Mucosa of rectum (tissue), 2 donors: ENCODE data around the gene SHD.
"Not testable (repeated sequence)": the region's sequence is repeated elsewhere in the genome, so short reads cannot be mapped to it uniquely, and the experiment has no call there.

Source experiments
- H3K27ac ChIP-seq, 2 donors: one replicate each; pipeline ENCODE4 v1.7.0; 2013; ENCODE audit warnings: inconsistent platforms in 2 of 2, low read depth in 2 of 2, low read length in 2 of 2
- H3K27me3 ChIP-seq, 2 donors: one replicate each; pipeline ENCODE4 v1.7.0; 2013; ENCODE audit warnings: low read length in 2 of 2; ENCODE audit not compliant: control insufficient read depth in 2 of 2, insufficient read depth in 2 of 2
- H3K36me3 ChIP-seq, 2 donors: one replicate each; pipeline ENCODE4 v1.7.0; 2013; ENCODE audit warnings: low read length in 2 of 2; ENCODE audit not compliant: control insufficient read depth in 2 of 2, insufficient read depth in 2 of 2
- H3K4me1 ChIP-seq, 2 donors: one replicate each; pipeline ENCODE4 v1.7.0; 2013; ENCODE audit warnings: low read length in 2 of 2, mild to moderate bottlenecking in 1 of 2; ENCODE audit not compliant: control insufficient read depth in 2 of 2, insufficient read depth in 2 of 2
- H3K4me3 ChIP-seq, 2 donors: one replicate each; pipeline ENCODE4 v1.7.0; 2013; ENCODE audit warnings: low read length in 2 of 2
- H3K9ac ChIP-seq, 2 donors: one replicate each; pipeline ENCODE4 v1.7.0; 2013; ENCODE audit warnings: low read length in 2 of 2, low read depth in 1 of 2, mild to moderate bottlenecking in 1 of 2
- H3K9me3 ChIP-seq, 2 donors: one replicate each; pipeline ENCODE4 v1.7.0; 2013; ENCODE audit warnings: low read length in 2 of 2; ENCODE audit not compliant: control insufficient read depth in 2 of 2
- donor health status: healthy.
- donor health status: Normal muscosa, but diverticular disease.

SHD gene

DNA sequence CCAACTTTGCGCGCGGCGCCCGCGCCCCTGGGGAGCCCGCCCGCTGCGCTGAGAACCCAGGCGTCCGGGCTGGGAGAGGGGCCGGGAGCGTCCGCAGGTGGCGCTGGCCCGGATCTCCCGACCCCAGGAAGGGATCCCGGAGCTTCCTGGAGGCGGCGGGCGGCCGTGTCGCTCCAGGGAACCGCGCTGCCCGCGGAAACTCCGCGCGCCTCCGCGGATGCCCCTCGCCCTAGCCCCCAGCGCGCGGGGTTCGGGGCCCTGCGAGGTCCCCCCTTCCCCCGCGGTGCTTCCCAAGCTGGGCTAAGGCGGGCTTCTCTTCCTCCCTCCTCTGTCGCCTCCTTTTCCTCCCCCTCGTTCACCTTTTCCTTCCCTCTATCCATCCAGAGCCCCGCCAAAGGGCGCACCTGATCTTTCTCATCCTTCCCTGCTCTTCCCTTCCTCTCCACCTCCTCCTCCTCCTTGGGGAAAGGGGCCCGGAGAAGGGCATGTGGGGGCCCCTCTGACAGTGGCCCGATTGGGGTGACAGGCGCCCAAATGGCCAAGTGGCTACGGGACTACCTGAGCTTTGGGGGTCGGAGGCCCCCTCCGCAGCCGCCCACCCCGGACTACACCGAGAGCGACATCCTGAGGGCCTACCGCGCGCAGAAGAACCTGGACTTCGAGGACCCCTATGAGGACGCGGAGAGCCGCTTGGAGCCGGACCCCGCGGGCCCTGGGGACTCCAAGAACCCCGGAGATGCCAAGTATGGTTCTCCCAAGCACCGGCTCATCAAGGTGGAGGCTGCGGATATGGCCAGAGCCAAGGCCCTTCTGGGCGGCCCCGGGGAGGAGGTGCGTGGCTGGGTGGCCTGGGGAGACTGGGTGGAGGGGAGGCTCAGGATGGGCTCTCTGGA, 710 bp downstream of the SHD start:
- H3K4me3 ChIP-seq = no peak overlapping the region
- H3K27ac ChIP-seq = no peak overlapping the region
- H3K36me3 ChIP-seq = no peaks in the 10 kb centered on the region
- H3K9me3 ChIP-seq = no peaks in the 10 kb centered on the region
- H3K4me1 ChIP-seq = no peaks in the 10 kb centered on the region
- peaks cover 24 to 26% of the 10 kb centered on the region in 2 donors for H3K27me3 ChIP-seq
- H3K9ac ChIP-seq = no peak overlapping the region

DNA sequence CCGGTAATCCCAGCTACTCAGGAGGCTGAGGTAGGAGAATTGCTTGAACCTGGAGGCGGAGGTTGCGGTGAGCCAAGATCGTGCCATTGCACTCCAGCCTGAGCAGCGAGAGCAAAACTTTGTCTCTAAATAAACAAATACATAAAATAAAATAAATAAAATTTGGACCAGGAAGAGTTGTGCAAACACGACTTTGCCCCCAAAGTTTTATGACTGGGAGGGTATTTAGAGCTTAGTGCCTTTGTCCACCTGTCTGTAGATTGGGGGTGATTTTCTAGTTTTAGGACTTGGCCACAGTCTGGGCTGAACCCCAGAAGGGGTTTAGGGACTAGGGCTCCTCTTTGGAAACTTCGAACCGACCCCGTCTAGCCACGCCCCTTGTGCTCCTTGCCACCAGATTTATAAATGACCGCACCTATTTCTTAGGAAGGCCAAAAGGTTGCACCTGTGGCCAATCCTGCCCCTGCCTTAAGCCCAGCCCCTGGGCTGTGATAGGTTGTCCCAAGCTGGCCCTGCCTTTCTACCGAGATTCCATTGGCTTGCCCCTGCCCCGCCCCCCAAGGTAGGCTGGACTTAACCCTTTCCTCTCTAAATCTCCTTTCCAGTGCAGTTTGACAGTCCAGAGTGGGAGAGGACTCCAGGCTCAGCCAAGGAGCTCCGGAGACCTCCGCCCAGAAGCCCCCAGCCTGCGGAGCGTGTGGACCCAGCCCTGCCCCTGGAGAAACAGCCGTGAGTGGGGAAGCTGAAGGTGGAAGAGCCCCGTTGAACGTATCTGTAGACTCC, 5.3 kb downstream of the SHD start:
- H3K9ac ChIP-seq = peak overlapping the region; percentile 63 to 77
- peak overlapping the region; percentile 83 to 89 for H3K4me3 ChIP-seq
- H3K36me3 ChIP-seq = no peaks in the 10 kb centered on the region
- H3K27me3 ChIP-seq = peaks cover 20 to 22% of the 10 kb centered on the region in 2 donors
- H3K9me3 ChIP-seq = no peaks in the 10 kb centered on the region
- peak overlapping the region; percentile 81 to 82 for H3K27ac ChIP-seq
- H3K4me1 ChIP-seq = peaks cover 0 to 5% of the 10 kb centered on the region in 2 donors

DNA sequence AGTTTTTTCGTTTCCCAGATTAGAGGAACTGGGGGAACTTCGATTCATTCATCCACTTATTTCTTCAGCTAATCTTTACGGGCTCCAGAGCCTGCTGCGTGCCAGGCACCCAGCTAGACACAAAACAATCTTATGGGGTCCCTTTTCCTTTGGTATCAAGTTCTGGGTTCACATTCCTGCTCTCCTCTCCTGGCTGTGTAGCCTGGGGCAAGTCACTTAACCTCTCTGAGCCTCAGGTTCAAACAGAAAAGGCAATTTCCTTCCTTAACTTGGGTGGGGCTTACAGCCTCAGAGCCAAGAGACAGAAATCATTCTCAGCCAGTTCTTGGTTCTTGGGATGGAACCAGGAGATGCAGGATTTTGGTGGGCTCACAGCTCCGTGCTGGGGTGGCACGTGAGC, 5.9 kb downstream of the SHD start:
- H3K4me3 ChIP-seq = peak overlapping the region; percentile 83 to 89
- peak overlapping the region; percentile 63 to 77 for H3K9ac ChIP-seq
- no peaks in the 10 kb centered on the region for H3K9me3 ChIP-seq
- peak overlapping the region; percentile 81 to 82 for H3K27ac ChIP-seq
- H3K27me3 ChIP-seq = peaks cover 16 to 20% of the 10 kb centered on the region in 2 donors
- peaks cover 0 to 5% of the 10 kb centered on the region in 2 donors for H3K4me1 ChIP-seq
- no peaks in the 10 kb centered on the region for H3K36me3 ChIP-seq

DNA sequence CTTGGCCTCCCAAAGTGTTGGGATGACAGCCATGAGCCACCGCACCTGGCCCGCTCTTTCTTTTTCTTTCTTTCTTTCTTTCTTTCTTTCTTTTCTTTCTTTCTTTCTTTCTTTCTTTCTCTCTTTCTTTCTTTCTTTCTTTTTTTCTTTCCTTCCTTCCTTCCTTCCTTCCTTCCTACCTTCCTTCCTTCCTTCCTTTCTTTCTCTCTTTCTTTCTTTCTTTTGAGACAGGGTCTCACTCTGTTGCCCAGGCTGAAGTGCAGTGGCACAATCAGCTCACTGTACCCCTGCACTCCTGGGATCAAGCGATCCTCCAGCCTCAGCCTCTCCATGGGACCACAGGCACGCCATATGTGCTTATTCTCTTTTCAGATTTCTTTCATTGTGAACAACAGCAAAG, 7.1 kb downstream of the SHD start:
- H3K36me3 ChIP-seq, H3K9ac ChIP-seq, H3K4me3 ChIP-seq, H3K27me3 ChIP-seq, H3K4me1 ChIP-seq, H3K9me3 ChIP-seq, H3K27ac ChIP-seq: not testable (repeated sequence)

DNA sequence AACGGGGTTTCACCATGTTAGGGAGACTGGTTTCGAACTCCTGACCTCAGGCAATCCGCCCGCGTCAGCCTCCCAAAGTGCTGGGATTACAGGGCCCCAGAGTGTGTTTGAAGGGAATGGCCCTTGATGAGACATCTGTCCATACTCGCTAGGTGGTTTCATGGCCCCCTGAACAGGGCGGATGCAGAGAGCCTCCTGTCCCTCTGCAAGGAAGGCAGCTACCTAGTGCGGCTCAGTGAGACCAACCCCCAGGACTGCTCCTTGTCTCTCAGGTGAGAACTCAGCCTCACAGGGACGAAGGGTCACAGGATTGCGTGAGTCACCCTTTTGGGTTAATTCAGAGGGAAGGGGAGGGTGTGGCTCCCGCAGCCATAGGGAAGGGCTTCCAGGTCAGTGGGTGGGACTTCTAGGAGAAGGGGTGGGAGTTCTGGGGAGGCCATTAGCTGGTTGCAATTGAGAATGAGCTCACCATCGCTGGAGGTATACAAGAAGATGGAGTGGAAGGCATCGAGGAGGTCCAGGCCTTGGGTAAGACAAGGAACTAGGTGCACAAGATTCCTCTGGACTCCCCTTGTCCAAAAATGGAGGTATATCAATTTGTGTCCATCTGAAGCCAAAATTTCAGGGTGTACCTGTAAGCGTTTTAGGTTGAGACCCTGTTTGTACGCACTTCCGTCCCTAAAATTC, 9.2 kb downstream of the SHD start:
- Histone ChIP-seq H3K9ac (no peak overlapping the region), H3K27ac (no peak overlapping the region), H3K9me3 (no peaks in the 10 kb centered on the region), H3K36me3 (no peaks in the 10 kb centered on the region), H3K27me3 (peaks cover 0 to 1% of the 10 kb centered on the region in 2 donors), H3K4me3 (no peak overlapping the region), H3K4me1 (peaks cover 0 to 5% of the 10 kb centered on the region in 2 donors)

DNA sequence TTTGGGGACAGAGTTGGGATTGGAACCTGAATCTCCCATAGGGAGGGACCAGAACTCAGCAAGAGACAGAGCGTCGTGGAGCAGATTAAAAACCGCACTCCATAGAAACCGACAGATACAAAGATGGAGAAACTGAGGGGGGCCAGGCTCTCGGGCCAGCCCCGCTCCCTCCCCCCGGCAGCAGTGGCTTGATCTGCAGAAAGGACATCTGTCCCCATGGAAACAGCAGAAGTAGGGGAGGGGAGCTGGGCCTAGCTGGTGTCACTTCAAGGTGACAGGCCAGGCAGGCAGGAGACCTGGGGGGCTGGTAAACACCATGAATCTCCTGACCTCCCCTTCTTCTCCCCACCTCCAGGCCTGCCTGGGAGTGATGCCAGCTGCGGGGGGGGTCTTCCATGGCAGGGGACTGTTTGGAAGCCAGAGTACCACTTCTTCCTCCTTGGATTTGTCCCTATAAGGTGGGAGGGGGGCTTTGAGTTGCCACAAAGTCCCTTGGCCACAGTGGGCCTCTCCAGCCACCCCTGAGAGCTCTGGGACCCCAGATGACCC, 12.2 kb downstream of the SHD start:
- no peaks in the 10 kb centered on the region for H3K4me1 ChIP-seq
- H3K27me3 ChIP-seq = no peaks in the 10 kb centered on the region

DNA sequence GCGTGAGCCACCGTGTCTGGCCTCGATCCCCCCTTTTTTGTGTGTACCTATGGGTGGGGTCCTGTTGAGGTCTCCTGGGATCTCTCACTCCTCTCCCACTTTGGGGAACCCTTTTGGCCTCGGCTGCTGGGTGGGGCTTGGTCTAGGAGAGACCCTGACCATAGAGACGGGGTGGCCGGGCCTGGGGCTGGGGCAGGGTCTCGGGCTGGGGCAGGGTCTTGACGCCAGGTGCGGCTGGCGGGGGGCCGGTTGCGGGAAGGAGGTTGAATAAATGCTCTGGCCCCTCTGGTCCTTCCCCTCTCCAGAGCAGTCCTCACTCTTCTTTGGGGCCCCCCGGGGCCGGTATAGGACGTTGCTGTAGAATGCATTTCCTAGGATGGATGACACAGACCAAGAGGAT, 13.4 kb downstream of the SHD start:
- Histone ChIP-seq H3K36me3 (no peaks in the 10 kb centered on the region), H3K4me3 (no peak overlapping the region), H3K27ac (no peak overlapping the region), H3K9me3 (no peaks in the 10 kb centered on the region), H3K9ac (no peak overlapping the region), H3K27me3 (no peaks in the 10 kb centered on the region), H3K4me1 (no peaks in the 10 kb centered on the region)

More for the DNA sequence above, 12.2 kb downstream of the SHD start:
- no peak overlapping the region for H3K27ac ChIP-seq
- no peak overlapping the region for H3K4me3 ChIP-seq
- no peaks in the 10 kb centered on the region for H3K9me3 ChIP-seq
- H3K36me3 ChIP-seq = no peaks in the 10 kb centered on the region
- H3K9ac ChIP-seq = no peak overlapping the region

DNA sequence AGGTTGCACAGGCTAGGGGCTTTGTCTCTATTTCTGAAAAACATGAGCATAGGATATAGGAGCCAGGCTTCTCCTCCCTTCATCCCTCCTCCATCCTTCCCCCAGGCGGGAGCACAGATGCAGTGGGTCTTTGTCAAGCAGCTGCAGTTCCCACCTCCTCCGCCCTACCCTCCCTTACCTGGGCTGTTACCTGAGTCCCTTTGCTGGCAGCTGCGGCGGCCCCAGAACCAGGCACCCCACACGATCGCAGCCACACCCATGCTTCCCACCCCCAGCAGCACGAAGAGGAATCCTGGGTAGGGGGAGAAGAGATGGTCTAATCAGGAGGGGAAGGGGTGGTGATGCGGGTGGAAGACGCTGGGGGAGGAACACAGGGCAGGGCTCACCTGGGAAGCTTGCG, 15.3 kb downstream of the SHD start:
- Histone ChIP-seq H3K27me3 (no peaks in the 10 kb centered on the region), H3K9me3 (no peaks in the 10 kb centered on the region)

DNA sequence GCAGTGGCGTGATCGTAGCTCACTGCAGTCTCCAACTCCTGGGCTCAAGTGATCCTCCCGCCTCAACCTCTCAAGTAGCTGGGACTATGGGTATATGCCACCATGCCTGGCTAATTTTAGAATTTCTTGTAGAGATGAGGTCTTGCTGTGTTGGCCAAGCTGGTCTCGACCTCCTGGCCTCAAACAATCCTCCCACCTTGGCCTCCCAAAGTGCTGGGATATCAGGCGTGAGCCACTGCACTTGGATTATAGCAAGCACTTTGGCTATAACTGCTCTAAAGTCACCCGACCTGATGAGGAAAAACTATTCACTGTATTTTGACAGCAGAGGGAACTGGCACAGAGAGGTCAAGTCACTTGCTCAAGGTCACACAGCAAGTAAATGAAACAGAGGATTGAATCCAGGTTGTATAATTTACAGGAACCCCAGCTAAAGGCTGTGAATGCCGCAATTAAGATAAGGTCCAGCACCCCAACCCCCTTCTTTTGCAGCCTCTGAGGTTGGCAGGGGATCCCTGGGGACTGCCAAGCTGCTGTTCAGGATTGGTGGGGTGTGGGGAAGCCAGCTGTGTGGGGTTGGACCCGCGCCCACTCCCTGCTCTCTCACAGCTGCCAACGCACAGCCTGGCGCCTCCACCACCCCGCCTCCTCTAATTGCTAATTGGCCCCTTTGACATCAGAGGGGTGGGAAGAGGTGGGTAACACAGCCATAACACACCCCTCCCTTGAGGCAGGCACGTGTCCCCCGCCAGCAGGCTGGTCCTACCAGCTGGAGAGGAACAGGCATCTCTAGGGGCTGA, 17.1 kb downstream of the SHD start:
- no peaks in the 10 kb centered on the region for H3K27me3 ChIP-seq
- H3K36me3 ChIP-seq = no peaks in the 10 kb centered on the region
- H3K9me3 ChIP-seq = no peaks in the 10 kb centered on the region
- no peak overlapping the region for H3K9ac ChIP-seq
- H3K27ac ChIP-seq = no peak overlapping the region
- no peaks in the 10 kb centered on the region for H3K4me1 ChIP-seq
- H3K4me3 ChIP-seq = no peak overlapping the region

More for the DNA sequence above, 15.3 kb downstream of the SHD start:
- H3K9ac ChIP-seq = no peak overlapping the region
- H3K4me1 ChIP-seq = no peaks in the 10 kb centered on the region
- no peak overlapping the region for H3K4me3 ChIP-seq
- H3K27ac ChIP-seq = no peak overlapping the region
- H3K36me3 ChIP-seq = no peaks in the 10 kb centered on the region
